Measurements from ENCODE around the gene ARHGAP15.

The ARHGAP15 gene

GRCh38 chr2:143603035-143603655 lies 473.9 kb downstream of the ARHGAP15 start:
- DNase-seq: peak; percentile 53

DNA sequence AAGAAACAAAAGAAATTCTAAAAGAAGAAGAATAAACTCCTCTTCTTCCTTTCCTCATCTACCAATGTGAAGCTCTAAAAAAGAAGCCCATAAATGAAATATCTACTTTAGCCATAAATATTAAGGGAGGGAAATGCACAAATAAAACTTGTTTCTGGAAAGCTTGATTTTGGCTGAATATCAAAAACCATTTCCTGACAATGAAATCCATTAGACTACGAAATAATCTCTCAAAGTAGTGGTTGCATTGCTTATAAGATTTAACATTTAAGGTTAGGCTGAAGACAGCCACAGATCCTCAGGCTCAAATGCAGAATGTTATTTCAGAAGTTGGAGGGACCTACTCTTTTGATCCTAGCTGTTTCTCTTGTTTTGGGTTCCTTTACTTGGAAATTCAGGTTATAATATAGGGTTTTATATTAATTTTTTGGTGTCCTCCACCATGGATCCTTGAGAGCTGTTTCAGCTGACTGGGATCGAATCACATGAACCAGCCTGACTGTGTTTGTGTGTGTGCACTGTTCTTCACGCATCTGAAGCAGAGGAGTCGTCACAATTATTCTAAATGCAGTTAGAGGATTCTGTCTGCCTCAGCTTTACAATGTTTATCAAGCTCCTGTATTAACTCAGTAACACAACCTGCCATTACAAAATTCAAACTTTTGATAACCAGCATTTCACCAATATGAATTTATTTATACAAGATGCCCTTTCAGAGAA lies 474.8 kb downstream of the ARHGAP15 start:
- peak; percentile 50 for DNase-seq

- DNase-seq: peak; percentile 20
Observed at GRCh38 chr2:143604566-143604959, 475.3 kb downstream of the ARHGAP15 start.

- DNase-seq: no peak
Observed at GRCh38 chr2:143607231-143608062, 478.2 kb downstream of the ARHGAP15 start.

DNA sequence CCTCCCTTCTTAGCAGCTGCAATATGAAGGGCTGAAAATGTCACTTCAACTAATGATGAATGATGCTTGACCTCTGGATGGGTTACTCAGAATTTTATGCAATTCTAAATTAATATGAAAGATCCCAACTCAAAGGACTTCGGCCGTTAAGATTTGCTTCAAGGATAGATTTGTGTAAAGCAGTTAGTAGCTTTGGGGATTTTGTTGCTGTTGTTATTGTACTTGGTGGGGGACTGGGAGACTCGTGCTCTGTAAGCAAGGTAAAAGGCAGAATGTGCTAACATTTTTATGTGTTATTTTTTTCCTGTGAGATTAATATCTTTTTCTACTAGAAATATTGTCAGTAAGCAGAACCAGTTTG lies 478.8 kb downstream of the ARHGAP15 start:
- DNase-seq: peak; percentile 39

DNA sequence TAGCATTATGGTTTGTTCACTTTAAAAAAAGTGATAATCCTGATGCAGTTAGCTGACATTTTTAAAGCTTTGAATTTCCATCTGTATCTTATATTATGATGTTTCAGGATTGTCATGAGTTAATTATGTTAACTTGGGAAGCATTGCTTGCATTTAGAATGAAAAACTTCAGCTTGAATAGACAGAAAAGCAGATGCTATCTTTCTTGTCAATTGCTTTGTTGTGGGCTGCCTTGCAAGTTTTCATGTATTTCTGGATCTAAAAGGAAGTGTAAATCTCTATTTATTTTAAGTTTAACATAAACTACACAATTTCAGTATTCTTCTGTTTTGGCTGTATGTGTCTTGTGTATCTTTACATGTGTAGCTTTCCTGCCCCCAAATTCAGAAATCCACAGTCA lies 479.5 kb downstream of the ARHGAP15 start:
- no peak for DNase-seq

DNA sequence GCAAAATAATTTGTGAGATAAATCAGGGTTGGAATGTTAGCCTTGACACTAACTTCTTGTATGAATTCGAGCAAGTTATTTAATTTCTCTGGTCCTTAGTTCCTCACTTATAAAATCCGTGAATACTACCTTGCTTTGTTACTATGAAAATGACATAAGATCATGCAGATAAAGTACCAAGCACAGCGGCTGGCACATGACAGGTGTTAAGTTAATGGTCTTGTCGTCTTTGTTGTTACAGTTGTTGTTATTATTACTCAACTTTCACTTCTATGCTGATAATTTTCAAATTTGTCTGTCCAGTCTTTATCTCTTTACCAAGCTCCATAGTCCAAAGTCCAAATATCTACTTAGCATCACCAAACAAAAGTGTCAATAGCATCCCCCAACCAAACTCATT lies 482.1 kb downstream of the ARHGAP15 start:
- no peak for DNase-seq

- no peak for DNase-seq
Observed at GRCh38 chr2:143615562-143615961, 486.3 kb downstream of the ARHGAP15 start.

DNA sequence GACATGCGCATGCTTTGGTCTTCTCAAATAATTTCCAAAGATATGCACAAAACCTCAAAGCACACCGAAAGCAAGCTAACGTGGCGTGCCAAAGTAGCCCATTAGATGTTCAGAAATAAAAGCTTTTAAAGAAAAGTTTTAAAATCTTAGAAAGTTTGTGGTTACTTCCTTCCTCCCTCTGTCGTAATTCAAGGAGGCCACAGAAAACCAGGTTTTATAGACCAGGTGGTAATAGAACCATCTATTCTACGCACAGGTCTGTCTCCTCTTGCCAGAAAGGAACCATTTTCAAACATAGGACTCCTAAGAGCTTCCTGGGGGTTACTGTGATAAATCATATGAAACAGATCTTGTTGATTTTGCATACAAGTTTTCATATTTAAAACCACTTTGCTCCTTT lies 487.2 kb downstream of the ARHGAP15 start:
- no peak for DNase-seq

GRCh38 chr2:143617803-143618415 lies 488.7 kb downstream of the ARHGAP15 start:
- no peak for DNase-seq

GRCh38 chr2:143622106-143622505 lies 492.9 kb downstream of the ARHGAP15 start:
- no peak for DNase-seq

DNA sequence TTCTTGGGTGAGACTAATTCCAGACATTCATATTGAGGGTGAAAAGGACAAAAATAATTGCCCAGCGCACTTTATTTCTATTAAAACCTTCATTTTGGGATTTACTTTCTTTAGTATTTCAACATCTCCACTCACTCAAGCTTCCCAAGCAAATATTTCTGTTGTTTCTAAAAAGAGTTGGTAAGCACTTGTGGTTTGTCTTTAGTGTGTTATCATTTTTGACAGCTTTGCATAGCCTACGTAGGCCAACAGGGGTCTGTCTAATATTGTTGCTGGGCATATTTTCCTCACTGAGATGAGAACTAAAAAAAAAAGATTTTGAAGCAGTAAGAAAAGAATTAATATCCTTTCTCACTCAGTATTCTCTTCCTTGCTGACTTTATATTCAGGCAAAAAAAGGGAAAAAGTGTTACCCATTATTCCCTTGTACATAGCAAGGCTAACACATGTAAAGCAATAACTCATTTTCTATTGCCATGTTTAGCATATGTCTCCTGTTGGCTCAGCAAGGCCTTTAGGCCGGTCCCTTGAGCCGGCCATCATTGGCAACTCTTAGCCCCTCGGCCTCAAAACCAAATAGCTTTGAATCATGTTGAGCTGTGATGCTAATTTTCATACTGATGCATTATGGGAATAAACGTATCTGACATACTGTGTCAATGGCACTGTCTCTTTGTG lies 494.2 kb downstream of the ARHGAP15 start:
- DNase-seq: no peak

DNA sequence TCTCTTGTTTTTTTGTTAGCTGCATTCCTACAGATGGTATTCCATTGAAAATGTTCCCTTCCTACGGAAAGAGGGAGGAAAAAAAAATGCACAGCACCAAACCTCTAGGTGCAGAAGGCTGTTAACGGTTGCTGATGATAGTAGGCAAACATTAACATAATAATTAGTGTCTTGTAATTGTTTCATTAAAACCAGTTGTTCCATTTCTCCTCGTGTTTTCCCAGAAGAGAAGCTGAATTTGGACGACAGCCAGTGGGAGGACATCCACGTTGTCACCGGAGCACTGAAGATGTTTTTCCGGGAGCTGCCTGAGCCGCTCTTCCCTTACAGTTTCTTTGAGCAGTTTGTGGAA lies 494.7 kb downstream of the ARHGAP15 start:
- DNase-seq: no peak

DNA sequence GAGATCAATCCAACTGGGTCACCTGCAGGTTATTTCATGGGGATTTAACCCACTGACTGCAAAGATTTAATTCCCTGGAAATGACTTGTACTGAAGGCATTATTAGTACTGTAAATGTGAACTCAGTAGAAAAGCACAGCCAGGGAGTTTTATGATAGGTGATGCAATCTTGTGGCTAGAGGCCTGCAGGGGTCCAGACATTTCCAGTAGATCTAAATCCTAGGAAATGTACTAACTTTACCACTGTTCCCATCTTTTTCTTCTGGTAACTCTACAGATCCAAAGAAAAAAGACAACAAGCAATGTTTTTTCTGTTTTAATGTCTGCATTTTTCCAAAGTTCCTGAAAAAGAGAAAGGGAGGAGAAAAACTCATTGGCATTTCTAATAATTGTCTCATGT lies 500.1 kb downstream of the ARHGAP15 start:
- DNase-seq: no peak

DNA sequence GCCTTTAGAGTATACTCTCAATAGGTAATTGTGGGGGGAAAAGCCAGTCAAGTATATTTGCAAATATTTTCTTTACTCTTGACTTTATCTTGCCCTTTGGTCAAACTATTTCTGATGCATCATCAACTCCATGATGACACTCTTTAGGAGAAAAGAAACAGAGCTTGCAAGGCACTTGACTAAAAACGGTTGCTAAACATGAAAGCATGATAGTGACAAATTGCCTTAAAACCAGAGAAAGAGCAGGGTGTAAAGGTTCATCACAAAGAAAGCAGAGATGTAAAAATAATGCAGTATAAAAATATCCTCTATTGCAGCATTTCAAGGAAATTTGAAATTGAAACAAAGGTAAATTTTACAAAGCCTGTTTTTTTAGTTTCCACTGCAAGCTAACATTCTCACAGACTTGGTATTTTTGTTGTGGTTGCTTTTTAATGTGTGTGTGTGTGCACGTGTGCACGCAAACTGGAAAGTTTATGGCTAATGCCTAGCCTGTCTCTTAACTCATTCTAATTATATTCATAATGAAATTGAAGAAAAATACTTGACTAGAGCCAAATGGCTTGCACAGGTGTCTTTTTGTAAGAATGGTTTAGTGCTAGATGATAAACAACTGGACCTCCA lies 503.6 kb downstream of the ARHGAP15 start:
- DNase-seq: peak; percentile 97

GRCh38 chr2:143633419-143633818 lies 504.2 kb downstream of the ARHGAP15 start:
- no peak for DNase-seq

- DNase-seq: no peak
Observed at GRCh38 chr2:143635302-143635701, 506.1 kb downstream of the ARHGAP15 start.

DNA sequence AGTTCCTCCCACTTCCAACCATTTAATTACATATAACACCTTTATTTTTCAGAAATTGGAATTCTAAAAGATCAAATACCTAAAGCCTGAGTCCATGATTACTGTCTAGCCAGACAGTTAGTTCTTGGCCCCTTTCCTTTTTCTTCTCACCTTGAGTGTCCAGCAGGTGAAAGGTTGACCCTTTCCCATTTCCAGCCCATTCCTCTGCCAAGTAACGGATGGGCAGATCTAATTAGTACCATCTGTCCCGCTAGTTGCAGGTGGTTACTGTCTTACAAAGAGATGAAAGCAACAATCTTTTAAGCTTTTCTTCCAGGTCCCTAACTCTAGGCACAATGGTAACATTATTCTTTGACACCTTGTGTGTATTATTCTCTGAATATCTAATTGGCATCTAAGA lies 506.7 kb downstream of the ARHGAP15 start:
- DNase-seq: no peak

- DNase-seq: no peak
Observed at GRCh38 chr2:143640826-143641225, 511.6 kb downstream of the ARHGAP15 start.

- peak; percentile 29 for DNase-seq
Observed at GRCh38 chr2:143645921-143646645, 516.9 kb downstream of the ARHGAP15 start.

GRCh38 chr2:143649226-143649740 lies 520.1 kb downstream of the ARHGAP15 start:
- no peak for DNase-seq

DNA sequence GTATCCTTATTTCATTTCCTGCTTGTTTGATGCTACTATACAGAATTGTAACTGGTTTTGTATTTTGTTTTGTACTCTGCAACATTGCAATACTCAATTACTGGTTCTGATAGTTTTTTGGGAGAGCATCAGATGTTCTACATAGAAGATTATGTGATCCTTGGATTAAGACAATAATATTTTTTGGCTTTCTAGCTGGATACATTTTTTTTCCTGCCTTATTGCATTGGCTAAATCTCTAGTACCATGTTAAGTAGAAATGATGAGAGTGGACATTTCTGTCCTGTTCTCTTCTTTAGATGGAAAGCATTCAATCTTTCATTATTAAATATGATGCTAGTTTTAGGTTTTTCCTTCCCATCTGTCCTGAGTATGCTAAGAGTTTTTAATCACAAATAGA lies 523.5 kb downstream of the ARHGAP15 start:
- no peak for DNase-seq

All from DMS79 treated with DMSO at 0.1 percent for 48 hours (cell line).